HG03432 (cell line): Measurements from ENCODE around the gene GUCY2F.

Source experiments
- ATAC-seq: cut with Tn5 transposase; IDR thresholded peaks from one replicate; pipeline ENCODE4 v1.9.1; 2021; ENCODE audit warnings: mild to moderate bottlenecking, moderate library complexity; ENCODE audit not compliant: unreplicated experiment

Gene GUCY2F

DNA sequence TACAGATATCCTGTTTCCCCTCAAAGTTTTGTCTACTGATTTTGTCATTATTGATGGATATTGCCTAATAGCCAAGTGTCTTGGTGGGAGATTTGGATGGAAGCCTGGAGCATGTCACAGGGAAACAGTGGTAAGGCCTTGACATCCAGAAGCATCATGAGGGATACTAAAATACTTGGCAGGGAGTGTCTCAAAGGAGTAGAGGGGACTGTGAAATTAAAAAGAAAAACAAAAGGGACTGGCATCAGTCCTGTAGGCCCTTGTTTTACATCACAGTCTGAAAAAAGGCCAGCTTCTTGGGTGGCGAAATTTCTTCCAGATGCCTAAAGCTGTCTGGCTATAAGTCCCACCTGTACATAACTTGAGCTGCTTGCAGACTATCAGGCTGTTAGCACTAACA lies 83.8 kb downstream of the GUCY2F start:
- ATAC-seq = no peak

DNA sequence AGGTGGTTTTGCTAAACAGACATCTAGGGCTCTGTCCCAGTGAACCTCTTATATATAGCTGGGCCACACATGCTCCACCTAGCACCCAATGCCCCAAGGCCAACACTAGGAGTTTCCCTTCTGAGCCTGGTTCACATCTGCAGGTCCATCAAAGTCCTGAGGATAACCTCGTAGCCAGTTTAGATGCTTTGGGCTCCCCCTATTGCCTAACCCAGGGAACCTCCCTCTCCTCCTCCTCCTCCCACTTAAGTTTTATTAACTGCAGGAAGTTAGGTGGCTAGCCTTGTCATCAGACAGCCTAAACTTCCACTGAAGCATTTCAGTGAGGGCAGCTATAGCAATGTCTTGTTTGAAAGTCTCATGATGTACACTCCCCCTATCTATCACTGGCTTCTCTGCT lies 88.0 kb downstream of the GUCY2F start:
- ATAC-seq = no peak

- no peak for ATAC-seq
Observed at GRCh38 chrX:109392895-109393294, 89.0 kb downstream of the GUCY2F start.

DNA sequence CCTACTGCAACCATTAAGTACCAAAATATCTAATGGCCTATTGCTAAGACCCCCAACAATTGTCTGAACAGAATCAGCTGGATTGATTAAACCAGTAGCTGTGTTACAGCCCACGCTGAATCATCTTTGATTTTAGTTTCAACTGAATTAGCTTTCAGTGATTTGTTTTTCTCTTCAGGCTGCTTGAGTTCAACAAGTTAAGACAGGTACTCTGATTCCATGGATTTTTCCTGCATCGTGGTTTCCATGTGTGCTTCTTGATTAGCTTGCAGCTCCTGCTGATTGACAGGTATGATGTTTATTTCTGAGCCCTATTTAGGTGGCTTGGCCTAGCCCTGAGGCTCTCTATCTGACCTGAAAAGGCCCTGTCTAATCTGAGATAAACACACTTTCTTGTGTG lies 91.3 kb downstream of the GUCY2F start:
- no peak for ATAC-seq

DNA sequence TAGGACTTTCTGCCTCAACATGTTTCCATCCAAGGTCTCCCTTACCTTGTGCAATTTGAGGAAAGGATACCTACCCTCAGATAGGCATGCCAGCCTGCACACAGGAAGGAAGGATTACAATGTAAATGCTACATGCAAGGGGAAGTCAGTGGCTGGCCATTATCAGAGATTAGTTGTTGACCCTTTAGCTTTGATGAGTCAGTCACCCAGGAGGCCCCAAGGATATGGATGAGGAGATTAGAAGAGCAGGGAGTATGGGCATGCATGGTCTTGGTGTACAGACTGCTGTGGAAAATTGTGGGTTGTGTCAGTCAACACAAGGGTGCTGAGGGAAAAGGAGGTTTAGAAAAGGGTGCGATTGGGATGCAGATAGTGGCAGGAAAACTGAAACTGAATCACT lies 92.0 kb downstream of the GUCY2F start:
- no peak for ATAC-seq

DNA sequence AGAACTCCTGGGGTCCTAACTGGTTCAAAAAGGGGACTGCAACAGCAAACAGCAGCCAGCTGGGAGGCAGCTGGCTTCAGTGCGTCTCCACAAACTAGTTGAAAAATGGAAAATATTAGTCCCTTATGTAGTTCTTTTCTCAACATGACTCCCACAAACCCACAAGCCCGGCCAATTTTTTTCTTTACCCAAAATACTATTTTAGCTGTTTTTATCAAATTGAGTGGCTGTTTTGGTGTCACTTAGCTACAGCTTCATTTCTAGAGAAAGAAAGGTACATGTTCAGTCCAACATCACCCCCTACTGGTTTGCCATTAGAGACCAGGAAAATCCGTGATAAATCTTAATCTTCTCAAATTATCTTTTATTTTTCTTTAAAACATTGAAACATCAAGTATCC lies 97.2 kb downstream of the GUCY2F start:
- ATAC-seq = no peak

- ATAC-seq = no peak
Observed at GRCh38 chrX:109382332-109382731, 99.6 kb downstream of the GUCY2F start.

GRCh38 chrX:109378281-109378680 lies 103.6 kb downstream of the GUCY2F start:
- no peak for ATAC-seq

DNA sequence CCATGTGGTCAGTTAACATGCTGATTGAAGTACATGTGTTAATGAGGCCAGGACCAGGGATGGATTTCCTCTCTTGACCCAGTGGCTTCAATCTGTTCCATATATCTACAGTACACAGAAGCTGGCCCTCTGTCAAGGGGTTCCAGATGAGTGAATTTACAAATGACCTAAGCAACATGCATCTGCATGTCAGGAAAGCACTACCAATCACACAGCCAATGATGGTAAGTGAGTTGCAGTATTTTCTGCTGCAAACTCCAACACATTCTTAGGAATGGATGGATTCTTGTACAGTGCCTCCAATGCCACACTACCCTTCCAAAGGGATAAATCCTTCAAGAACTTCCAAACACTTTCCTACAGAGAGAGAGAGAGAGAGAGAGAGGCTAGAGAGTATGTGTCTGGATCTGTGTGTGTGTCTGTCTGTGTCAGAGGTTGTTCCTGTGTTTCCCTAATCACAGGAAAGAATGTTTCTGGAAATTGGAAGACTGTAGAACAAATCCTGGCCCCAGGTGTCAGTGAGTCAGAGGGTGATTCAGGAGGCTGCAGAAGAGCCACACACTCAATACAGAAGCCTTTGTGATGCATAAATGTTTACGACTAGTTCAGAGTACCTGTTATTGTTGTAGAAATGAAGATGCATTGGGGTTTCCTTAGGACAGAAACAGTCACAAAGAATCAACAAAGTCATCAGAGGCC lies 107.5 kb downstream of the GUCY2F start:
- no peak for ATAC-seq

- no peak for ATAC-seq
Observed at GRCh38 chrX:109373468-109373867, 108.4 kb downstream of the GUCY2F start.

GRCh38 chrX:109372716-109373115 lies 109.2 kb downstream of the GUCY2F start:
- no peak for ATAC-seq

DNA sequence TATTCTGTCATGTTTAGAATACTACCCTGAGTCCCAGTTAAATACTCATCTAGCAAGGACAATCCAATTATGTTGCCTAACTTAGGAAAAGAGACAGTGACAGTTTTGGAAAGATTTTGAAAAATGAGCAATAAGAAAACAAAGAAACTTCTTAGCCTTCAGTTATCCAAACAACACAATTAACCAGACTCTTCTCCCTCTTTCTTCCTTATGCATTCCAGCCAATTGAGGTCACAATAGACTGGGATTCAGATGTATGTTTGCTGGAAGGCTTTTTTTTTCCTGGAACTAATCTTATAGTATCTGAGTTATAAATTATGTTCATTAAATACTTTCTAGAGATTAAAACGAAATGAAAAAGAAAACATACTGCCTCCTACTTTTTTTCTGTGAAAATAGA lies 109.6 kb downstream of the GUCY2F start:
- ATAC-seq = no peak

DNA sequence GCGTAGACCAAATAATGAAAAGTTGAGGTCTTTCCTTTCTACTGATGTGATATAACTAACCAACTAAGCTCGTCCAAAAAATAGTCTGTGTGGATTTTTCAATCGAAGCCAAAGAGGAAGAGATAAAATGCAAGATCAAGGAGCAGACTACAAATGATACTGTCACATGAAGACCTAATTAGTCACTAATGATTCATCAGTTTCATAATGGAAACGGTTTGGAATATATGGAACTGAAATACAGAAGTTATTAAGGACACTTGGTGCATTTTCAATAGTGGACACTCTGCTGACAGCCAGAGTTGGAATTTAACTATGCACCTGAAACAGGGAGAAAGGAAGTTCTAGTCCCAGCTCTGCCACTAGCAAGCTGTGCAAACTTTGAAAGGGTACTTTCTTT lies 119.8 kb downstream of the GUCY2F start:
- ATAC-seq = no peak

GRCh38 chrX:109360301-109360700 lies 121.6 kb downstream of the GUCY2F start:
- ATAC-seq = no peak

GRCh38 chrX:109357706-109358105 lies 124.2 kb downstream of the GUCY2F start:
- no peak for ATAC-seq

- ATAC-seq = no peak
Observed at GRCh38 chrX:109356684-109357083, 125.2 kb downstream of the GUCY2F start.

DNA sequence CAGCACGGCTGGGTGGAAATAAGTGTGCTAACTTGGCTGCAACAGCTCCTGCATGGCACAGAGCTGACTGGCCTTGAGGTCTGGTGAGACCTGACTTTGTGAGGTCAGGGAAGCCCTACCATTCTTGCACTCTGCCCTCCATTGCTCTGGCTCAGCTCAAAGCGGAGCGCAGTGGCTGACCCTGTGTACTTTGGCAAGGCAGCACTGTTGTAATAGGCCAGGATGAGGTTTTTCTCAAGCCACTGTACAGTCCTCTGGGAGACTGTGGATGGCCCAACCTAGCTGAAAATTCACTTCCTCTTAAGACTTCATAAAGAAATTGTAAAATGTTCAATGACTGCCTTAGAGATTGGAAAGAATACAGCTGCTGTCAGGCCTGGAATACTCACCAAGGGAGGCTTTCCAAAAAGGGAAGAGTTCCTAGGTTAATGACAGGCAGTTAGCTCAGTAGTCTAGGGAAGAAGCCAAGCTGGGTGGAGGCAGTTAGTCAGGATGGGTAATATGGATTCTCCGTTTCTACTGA lies 129.8 kb downstream of the GUCY2F start:
- no peak for ATAC-seq

- ATAC-seq = no peak
Observed at GRCh38 chrX:109351557-109351956, 130.3 kb downstream of the GUCY2F start.

- ATAC-seq = no peak
Observed at GRCh38 chrX:109350551-109350950, 131.3 kb downstream of the GUCY2F start.

DNA sequence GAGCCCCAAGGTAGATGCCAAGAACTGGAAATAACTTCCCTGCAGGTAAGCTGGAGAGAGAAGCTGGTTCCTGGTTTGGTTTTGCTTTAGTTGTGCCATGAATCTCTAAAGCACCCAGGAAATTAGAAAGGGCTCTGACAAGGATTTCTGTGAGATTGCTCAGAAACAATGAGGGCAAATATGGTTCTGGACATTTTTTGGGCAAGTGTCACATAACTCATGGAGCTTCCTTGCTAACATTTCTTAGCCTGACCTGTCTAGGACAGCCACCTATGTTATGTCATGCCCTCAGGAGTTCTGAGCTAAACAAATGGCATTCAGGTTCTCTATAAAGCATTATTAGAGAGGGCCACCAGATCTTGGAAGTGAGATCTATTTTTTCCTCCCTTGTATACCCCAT lies 131.8 kb downstream of the GUCY2F start:
- ATAC-seq = no peak

DNA sequence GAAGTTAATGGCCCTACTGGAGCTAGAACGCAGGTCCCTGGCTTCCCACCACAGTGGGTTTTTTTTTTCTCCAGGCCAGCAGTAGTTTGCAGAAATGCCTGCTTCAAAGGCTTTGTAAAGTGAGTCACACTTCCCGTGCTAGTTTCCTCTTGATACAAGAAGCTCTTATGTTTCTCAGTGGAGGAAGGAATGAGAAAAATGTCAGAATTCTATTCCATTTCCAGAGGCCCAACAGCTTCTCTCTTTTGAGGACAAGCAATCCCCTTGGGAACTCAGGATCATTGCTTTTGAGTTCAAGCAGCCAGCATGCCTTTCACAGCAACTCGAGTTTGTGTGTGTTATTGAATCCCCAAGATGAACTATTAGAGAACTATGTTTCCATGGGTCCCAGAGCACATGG lies 134.3 kb downstream of the GUCY2F start:
- ATAC-seq = no peak

GRCh38 chrX:109346491-109346890 lies 135.4 kb downstream of the GUCY2F start:
- no peak for ATAC-seq

GRCh38 chrX:109345856-109346255 lies 136.0 kb downstream of the GUCY2F start:
- no peak for ATAC-seq
